ENCODE results near the gene UNC119B.

UNC119B gene

DNA sequence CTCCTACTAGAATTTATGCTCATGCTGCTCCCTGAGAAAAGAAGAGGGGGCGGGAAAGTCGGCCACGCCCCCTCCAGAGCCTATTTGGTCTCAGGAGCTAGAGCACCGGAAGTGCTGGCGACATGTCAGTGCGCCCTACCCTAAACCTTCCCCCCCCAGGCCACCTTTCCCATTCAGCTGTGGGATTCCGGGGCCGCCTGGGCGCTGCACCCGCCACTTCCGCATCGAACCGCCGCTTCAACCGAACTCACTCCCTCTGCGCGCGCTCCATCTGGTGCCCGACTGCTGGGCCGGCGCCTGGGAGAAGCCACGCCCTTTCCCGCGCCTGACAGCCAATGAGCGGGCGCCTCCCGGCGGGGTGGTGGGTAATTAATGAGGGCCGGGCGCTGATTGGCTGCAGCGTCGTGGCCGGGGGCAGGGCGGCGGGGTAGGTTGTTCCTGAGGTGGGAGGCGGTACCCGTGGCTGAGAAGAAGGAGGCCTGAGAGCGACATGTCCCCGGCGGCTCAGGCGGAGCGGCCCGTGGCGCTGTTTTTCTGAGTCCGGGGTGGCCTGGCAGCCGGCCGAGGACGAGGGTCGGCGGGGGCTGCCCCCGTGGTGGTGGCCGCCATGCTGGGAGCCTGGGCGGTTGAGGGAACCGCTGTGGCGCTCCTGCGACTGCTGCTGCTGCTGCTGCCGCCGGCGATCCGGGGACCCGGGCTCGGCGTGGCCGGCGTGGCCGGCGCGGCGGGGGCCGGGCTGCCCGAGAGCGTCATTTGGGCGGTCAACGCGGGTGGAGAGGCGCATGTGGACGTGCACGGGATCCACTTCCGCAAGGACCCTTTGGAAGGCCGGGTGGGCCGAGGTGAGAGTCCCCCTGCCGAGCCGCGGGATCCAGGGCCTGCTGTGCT is 23.3 kb upstream of the UNC119B start, which contains the start of gene MLEC (continued):
- peak; percentile 94 for TF ChIP-seq ZNF2 (tag by site-specific recombination; IDR thresholded peaks at IDR 0.05)
- TF ChIP-seq, protein P1, sequence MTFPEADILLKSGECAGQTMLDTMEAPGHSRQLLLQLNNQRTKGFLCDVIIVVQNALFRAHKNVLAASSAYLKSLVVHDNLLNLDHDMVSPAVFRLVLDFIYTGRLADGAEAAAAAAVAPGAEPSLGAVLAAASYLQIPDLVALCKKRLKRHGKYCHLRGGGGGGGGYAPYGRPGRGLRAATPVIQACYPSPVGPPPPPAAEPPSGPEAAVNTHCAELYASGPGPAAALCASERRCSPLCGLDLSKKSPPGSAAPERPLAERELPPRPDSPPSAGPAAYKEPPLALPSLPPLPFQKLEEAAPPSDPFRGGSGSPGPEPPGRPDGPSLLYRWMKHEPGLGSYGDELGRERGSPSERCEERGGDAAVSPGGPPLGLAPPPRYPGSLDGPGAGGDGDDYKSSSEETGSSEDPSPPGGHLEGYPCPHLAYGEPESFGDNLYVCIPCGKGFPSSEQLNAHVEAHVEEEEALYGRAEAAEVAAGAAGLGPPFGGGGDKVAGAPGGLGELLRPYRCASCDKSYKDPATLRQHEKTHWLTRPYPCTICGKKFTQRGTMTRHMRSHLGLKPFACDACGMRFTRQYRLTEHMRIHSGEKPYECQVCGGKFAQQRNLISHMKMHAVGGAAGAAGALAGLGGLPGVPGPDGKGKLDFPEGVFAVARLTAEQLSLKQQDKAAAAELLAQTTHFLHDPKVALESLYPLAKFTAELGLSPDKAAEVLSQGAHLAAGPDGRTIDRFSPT (tag by site-specific recombination; IDR thresholded peaks at IDR 0.05): no peak
- TF ChIP-seq ZXDB (tag by site-specific recombination; IDR thresholded peaks at IDR 0.05): peak; percentile 95
- TF ChIP-seq ZNF830 (tag by site-specific recombination; IDR thresholded peaks at IDR 0.05; ENCODE audit: low read depth): no peak
- peak; percentile 96 for TF ChIP-seq ZBTB17 (tag by site-specific recombination; IDR thresholded peaks at IDR 0.05)
- no peak for TF ChIP-seq ZNF571 (tag by site-specific recombination; IDR thresholded peaks at IDR 0.05)
- TF ChIP-seq SALL2 (tag by site-specific recombination; IDR thresholded peaks at IDR 0.05; ENCODE audit: borderline replicate concordance): no peak
- TF ChIP-seq, protein P2, sequence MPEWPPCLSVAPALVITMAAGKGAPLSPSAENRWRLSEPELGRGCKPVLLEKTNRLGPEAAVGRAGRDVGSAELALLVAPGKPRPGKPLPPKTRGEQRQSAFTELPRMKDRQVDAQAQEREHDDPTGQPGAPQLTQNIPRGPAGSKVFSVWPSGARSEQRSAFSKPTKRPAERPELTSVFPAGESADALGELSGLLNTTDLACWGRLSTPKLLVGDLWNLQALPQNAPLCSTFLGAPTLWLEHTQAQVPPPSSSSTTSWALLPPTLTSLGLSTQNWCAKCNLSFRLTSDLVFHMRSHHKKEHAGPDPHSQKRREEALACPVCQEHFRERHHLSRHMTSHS (tag by site-specific recombination; IDR thresholded peaks at IDR 0.05): no peak
- TF ChIP-seq, protein P3, sequence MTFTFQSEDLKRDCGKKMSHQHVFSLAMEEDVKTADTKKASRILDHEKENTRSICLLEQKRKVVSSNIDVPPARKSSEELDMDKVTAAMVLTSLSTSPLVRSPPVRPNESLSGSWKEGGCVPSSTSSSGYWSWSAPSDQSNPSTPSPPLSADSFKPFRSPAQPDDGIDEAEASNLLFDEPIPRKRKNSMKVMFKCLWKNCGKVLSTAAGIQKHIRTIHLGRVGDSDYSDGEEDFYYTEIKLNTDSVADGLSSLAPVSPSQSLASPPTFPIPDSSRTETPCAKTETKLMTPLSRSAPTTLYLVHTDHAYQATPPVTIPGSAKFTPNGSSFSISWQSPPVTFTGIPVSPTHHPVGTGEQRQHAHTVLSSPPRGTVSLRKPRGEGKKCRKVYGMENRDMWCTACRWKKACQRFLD (tag by site-specific recombination; IDR thresholded peaks at IDR 0.05): no peak
- TF ChIP-seq, protein P4, sequence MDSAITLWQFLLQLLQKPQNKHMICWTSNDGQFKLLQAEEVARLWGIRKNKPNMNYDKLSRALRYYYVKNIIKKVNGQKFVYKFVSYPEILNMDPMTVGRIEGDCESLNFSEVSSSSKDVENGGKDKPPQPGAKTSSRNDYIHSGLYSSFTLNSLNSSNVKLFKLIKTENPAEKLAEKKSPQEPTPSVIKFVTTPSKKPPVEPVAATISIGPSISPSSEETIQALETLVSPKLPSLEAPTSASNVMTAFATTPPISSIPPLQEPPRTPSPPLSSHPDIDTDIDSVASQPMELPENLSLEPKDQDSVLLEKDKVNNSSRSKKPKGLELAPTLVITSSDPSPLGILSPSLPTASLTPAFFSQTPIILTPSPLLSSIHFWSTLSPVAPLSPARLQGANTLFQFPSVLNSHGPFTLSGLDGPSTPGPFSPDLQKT (IDR thresholded peaks at IDR 0.05; ENCODE audit: borderline replicate concordance, low read depth, low read length): no peak
- TF ChIP-seq ZNF211 (tag by site-specific recombination; IDR thresholded peaks at IDR 0.05; ENCODE audit: low read depth): no peak
- no peak for TF ChIP-seq SETDB1 (IDR thresholded peaks at IDR 0.05; ENCODE audit: insufficient read length, low read length)
- peak; percentile 66; the same call in 1 of the 2 replicates for TF ChIP-seq ZNF146 (tag by site-specific recombination; IDR thresholded peaks at IDR 0.05)
- peak; percentile 72 for TF ChIP-seq ZNF843 (tag by site-specific recombination; IDR thresholded peaks at IDR 0.05)
- TF ChIP-seq ZNF529 (tag by site-specific recombination; IDR thresholded peaks at IDR 0.05; ENCODE audit: insufficient replicate concordance): no peak
- TF ChIP-seq SCRT1 (tag by site-specific recombination; IDR thresholded peaks at IDR 0.05; ENCODE audit: borderline replicate concordance): no peak
- peak; percentile 31; the same call in 1 of the 2 replicates for TF ChIP-seq HOXD13 (CRISPR knock-in tag; IDR thresholded peaks at IDR 0.05; ENCODE audit: borderline replicate concordance)
- no peak for TF ChIP-seq MYNN (tag by site-specific recombination; IDR thresholded peaks at IDR 0.05; ENCODE audit: borderline replicate concordance)
- TF ChIP-seq, protein P5, sequence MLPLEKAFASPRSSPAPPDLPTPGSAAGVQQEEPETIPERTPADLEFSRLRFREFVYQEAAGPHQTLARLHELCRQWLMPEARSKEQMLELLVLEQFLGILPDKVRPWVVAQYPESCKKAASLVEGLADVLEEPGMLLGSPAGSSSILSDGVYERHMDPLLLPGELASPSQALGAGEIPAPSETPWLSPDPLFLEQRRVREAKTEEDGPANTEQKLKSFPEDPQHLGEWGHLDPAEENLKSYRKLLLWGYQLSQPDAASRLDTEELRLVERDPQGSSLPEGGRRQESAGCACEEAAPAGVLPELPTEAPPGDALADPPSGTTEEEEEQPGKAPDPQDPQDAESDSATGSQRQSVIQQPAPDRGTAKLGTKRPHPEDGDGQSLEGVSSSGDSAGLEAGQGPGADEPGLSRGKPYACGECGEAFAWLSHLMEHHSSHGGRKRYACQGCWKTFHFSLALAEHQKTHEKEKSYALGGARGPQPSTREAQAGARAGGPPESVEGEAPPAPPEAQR (tag by site-specific recombination; IDR thresholded peaks at IDR 0.05): no peak
- TF ChIP-seq ZNF223 (tag by site-specific recombination; IDR thresholded peaks at IDR 0.05): no peak
- no peak for TF ChIP-seq GFI1B (tag by site-specific recombination; IDR thresholded peaks at IDR 0.05)
- peak; percentile 95 for TF ChIP-seq KLF8 (tag by site-specific recombination; IDR thresholded peaks at IDR 0.05)
- TF ChIP-seq GLI2 (tag by site-specific recombination; IDR thresholded peaks at IDR 0.05; ENCODE audit: borderline replicate concordance, low read depth): no peak
- TF ChIP-seq ZNF473 (tag by site-specific recombination; IDR thresholded peaks at IDR 0.05): no peak
- peak; percentile 25; the same call in 1 of the 2 replicates for TF ChIP-seq ZNF10 (tag by site-specific recombination; IDR thresholded peaks at IDR 0.05)
- TF ChIP-seq ZNF174 (tag by site-specific recombination; IDR thresholded peaks at IDR 0.05): no peak
- 0 out of 2 replicates have a peak, but pooled peaks have one; percentile 43 for TF ChIP-seq ZNF785 (tag by site-specific recombination; IDR thresholded peaks at IDR 0.05)
- TF ChIP-seq ZNF660 (tag by site-specific recombination; IDR thresholded peaks at IDR 0.05): peak; percentile 96
- no peak for TF ChIP-seq ZNF114 (tag by site-specific recombination; IDR thresholded peaks at IDR 0.05)
- 0 out of 2 replicates have a peak, but pooled peaks have one; percentile 26 for TF ChIP-seq ZNF837 (tag by site-specific recombination; IDR thresholded peaks at IDR 0.05)
- peak; percentile 62; the same call in 1 of the 2 replicates for TF ChIP-seq GLIS1 (tag by site-specific recombination; IDR thresholded peaks at IDR 0.05)
- TF ChIP-seq ZNF560 (tag by site-specific recombination; IDR thresholded peaks at IDR 0.05; ENCODE audit: borderline replicate concordance): no peak
- no peak for TF ChIP-seq ZNF792 (tag by site-specific recombination; IDR thresholded peaks at IDR 0.05)
- peak; percentile 80 for TF ChIP-seq IKZF3 (tag by site-specific recombination; IDR thresholded peaks at IDR 0.05)
- peak; percentile 100 for TF ChIP-seq KLF9 (tag by site-specific recombination; IDR thresholded peaks at IDR 0.05; ENCODE audit: low read depth)

All from HEK293 (cell line).